Medulla oblongata (tissue), 1 donor: Measurements from ENCODE around the gene C10orf62.
A peak's percentile ranks its signal among the peaks of the same experiment; 100 is the strongest.
"Not testable (repeated sequence)": the region's sequence is repeated elsewhere in the genome, so short reads cannot be mapped to it uniquely, and the experiment has no call there.

ENCODE experiments used
- DNase-seq: peaks from one replicate; pipeline ENCODE4 v3.0.0-alpha.2; 2015; ENCODE audit errors: extremely low spot score

C10orf62 gene

DNA sequence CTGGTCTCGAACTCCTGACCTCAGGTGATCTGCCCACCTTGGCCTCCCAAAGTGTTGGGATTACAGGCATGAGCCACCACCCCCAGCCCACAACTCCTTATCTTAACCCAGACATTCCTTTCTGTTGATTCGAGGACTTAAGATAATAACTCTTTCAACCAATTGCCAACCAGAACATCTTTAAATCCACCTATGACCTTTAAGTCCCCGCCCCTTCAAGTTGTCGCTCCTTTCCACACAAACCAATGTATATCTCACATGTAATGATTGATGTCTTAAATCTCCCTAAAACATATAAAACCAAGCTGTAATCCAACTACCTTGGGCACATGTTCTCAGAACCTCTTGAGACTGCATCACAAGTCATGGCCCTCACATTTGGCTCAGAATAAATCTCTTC, 24.7 kb upstream of the C10orf62 start:
- no peak for DNase-seq

DNA sequence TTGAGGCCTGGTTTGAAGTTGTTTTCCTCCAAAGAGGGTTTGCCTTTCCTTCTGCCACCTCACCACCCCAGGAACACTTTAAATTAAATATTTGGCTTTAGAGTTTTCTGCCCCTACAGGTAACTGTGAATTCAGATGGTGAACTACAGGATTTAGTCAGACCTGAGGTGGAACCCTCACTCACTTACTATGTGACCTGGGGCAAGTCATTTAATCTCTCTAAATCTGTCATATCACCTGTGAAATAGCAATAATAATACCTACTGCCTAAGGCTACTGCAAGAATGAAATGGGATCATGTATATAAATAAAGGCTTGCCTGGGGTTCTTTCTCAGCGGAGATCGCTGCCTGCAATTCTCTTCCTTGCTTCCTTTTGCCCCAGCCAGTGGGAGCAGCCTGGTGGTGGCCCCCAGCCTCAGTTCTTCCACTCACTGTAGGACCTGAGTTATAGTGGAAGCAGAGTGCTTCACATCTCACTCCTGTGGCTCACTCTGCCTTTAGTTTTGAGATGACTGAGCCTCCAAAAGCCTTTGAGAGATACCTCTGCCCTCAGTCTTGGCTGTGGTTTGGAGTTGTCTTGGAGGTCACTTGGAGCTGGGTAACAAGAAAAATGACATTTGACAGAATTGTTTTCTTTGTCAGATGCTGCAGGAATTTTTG, 23.1 kb upstream of the C10orf62 start:
- no peak for DNase-seq

DNA sequence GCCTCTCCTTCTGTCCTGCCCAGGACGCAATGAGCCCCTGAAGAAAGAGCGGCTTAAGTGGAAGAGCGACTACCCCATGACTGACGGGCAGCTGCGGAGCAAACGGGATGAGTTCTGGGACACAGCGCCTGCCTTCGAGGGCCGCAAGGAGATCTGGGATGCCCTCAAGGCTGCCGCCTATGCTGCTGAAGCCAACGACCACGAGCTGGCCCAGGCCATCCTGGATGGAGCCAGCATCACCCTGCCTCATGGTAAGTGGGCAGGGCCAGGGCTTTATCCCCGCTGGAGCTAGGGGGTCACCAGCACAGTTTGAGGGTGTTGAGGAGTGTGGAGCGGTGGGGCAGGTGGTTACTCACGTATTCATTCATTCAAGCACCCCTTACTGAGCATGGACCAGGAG, 21.6 kb upstream of the C10orf62 start:
- DNase-seq, result no peak

DNA sequence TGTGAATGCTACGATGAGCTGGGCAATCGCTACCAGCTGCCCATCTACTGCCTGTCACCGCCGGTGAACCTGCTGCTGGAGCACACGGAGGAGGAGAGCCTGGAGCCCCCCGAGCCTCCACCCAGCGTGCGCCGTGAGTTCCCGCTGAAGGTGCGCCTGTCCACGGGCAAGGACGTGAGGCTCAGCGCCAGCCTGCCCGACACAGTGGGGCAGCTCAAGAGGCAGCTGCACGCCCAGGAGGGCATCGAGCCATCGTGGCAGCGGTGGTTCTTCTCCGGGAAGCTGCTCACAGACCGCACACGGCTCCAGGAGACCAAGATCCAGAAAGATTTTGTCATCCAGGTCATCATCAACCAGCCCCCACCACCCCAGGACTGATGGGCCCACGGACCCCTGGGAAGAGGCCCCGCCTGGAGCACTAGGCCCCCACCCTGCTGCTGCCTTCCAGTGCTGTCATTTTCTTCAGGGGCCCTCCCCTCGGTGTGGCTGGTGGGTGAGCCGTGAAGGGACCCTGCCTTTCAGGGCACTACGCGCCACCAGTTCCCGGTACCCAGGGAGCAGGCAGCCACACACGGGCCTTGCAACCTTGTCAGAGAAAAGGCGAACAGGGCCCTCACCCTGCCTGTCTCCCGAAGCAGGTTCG, 19.3 kb upstream of the C10orf62 start:
- no peak for DNase-seq

DNA sequence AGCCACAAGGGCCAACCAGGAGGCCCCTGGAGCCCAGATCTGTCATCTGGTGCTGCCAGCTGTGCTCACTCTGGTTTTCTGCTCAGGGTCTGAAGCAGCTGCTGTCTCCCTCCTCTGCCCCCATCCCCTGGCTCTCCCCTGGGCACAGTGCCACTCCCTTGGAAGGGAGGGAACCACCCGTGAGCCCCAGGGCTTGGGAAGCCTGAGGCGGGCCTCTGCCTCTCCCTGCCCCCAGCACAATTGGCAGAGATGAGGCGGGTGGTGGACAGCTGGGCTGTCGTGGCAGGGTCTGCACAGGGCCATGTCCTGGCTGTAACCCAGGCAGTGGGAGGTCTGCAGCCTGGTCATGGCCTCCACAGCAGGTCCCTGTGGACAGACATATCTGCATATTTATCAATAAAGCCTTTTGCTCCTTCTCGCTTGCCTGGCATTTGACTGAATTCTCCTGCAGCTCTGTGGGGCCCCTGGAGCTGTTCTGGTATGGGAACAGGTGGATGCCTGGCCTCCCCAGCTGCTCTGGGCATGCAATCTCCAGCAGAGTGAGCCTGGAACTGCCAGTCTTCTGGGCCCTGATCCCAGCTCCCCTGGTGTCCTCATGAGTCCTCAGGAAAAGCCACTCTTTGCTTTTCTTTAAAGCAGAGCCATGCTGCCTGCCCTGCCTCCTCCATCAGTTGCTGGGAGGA, 18.6 kb upstream of the C10orf62 start:
- peak; percentile 45 for DNase-seq

DNA sequence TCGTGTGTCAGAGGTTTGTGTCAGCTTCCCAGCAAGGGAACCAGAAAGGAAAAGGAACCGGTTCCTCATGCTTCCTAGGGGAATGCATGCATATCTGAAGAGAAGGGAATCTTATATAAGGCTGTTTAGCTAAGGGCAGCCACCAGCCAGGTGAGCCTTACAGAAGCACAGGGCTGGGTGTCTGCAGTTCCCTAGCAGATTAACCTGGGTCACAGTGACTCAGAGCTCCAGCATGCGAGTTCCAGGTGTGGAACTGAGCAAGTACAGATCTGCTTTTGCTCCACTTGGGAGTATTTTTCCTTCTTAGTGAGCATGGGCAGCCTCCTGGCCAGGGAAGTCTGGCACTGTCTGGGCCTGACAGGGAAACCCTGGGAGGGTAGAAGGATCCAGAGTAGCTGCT, 17.9 kb upstream of the C10orf62 start:
- no peak for DNase-seq

DNA sequence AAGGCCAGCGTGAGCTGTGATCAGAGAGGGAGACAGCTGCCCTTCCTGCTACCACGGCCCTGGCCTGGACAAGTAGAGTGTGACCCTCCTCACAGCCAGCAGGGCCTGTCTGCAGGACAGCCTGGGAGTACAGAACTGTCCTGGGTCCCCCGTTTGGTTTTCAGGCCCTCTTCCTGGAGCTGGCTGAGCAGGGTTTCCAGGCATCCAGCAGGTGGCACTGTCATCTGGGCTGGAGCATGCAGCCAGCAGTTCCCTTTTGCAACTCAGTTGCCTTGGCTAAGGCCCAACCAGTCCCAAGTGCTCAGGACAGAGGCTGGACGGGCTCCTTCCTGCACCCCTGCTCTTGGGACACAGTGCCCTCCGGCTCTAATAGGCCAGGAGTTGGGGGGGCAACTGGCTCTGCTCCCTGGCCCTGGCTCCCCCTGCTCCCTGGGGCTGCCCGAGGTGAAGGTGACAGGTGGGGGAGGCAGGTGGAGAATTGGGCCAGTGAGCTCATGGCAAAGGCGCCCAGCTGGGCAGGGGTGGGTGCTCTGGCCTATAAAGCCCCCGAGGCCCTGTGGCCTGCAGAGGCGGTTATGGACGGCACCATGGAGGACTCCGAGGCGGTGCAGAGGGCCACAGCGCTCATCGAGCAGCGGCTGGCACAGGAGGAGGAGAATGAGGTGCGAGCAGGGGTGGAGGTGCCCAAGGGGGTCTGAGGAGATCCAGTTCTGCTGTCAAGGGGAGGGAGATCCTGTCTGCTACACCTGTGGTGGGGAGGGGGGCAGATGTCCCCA, 17.1 kb upstream of the C10orf62 start, which contains the start of gene ANKRD2:
Gene ANKRD2 (plus strand): TSS at position 566 of the 776 bp plus-strand sequence. CDS start 10 bp downstream, at position 576.
- DNase-seq, result peak; percentile 90

DNA sequence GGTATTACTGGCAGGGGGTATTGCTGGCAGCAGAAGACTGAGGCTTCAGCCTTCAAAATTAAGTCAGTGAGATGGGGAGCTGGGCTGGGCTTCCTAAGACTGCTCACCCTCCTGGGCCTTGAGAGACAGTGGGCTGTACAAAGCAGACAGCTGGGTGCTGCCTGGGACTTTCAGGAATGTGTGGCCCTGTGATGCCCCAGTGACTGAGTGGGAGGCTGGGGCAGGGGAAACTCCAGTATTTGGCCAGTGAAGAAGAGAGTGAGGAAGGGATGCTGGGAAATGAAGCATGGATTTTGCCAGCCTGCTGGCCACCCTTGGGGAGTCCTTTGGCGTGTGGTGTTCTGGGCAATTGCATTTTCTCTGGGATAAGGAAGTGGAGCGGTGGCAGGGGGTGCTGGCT, 16.5 kb upstream of the C10orf62 start:
- no peak for DNase-seq

DNA sequence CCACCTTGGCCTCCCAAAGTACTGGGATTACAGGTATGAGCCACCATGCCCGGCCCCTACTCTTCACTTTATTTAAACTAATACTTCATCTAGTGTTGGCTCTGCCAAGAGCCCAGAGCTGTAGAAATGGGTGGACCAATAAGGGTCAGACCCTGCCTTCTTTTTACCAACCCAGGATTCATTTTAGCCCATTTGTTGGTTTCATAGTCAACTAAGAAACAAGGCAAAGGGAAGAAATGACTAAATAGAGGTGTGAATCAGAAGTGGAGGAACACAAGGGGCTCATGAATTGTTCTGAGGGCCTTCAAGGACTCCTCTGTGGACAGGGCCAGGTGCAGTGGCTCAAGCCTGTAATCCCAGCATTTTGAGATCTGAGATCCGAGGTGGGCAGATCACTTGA, 15.8 kb upstream of the C10orf62 start:
- no peak for DNase-seq

DNA sequence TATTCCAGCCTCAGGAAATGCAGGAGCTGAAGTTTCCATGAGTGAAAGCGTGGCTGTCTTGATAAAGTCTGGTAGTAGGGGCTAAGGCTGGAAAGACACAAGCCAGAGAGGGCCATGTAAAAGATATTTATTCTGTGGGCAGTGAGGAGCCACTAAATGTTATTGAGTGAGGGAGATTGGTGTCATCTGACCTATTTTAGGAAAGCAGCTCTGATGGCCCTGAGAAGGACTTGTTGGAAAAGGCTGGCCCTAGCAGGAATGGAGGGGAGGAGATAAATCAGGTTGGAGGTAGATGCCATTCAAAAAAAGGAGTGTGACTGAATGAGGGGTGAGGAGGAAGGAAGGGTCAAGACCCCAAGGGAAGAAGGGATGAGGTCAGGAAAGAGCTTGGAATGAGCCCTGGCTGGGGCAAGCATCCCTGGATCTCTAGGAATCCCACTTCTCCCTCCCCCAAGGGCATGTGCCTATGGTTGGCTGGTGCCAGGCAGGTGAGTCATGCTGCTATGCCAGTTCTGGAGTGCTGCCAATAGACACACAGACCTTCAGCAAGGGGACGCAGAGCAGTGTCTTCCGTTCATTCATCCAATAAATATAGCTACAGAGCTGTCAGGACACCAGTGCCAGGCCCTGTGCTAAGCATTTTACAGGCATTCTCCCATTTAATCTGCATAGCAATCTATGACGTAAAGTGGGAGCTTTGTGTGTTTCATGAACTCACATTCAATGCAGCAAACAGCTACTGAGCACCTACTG, 15.0 kb upstream of the C10orf62 start:
- DNase-seq, result no peak

DNA sequence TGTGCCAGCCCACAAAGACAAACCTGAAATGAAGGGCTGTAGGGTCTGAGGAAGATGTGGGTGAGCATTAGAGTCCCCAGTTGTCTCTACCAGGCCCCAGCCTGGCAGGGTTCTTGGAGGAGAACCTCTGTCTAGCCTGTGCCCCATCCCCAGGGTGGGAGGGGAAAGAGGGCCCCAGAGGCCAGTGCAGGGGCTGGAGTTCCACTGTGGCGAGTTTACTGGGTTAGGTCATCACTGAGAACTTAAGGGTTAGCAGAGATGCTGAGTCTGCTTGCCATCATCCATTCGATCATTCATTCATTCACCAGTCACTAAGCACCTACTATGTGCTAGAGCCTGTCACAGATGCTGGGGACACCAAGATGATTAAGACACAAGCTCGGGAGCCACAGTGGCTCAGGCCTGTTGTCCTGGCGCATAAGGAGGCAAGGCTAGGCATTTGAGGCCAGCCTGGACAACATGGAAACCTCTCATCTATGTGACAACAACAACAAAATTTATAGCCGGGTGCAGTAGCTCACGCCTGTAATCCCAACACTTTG, 14.3 kb upstream of the C10orf62 start:
- DNase-seq, result no peak

DNA sequence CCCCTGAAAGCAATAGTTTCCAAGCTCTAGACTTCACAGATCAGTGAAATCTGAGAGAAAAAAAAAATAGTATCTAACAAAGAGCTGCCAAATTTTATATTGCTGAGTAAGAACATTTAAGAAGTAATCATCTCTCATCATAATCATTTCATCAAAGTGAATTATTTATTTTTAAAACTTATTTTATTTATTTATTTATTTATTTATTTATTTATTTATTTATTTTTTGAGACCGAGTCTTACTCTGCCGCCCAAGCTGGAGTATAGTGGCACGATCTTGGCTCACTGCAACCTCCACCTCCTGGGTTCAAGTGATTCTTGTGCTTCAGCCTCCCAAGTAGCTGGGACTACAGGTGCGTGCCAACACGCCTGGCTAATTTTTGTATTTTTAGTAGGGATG, 13.0 kb upstream of the C10orf62 start:
- DNase-seq, result not testable (repeated sequence)

DNA sequence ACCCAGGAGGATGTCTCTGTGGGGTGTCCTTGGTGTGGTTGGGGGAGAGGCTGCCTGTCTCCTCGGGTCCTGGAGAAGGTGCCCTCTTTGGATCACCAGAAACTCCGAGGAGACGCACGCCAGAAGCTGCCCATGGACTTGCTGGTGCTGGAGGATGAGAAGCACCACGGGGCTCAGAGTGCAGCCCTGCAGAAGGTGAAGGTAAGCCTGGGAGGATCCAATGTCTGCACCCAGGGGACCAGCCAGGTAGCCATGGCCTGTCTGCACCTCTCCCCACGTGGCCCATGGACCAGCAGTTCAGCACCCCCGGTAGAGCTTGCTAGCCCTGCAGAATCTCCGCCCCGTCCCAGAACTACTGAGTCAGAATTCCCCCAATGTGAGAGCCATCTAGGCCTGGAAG, 11.8 kb upstream of the C10orf62 start:
- DNase-seq, result no peak

DNA sequence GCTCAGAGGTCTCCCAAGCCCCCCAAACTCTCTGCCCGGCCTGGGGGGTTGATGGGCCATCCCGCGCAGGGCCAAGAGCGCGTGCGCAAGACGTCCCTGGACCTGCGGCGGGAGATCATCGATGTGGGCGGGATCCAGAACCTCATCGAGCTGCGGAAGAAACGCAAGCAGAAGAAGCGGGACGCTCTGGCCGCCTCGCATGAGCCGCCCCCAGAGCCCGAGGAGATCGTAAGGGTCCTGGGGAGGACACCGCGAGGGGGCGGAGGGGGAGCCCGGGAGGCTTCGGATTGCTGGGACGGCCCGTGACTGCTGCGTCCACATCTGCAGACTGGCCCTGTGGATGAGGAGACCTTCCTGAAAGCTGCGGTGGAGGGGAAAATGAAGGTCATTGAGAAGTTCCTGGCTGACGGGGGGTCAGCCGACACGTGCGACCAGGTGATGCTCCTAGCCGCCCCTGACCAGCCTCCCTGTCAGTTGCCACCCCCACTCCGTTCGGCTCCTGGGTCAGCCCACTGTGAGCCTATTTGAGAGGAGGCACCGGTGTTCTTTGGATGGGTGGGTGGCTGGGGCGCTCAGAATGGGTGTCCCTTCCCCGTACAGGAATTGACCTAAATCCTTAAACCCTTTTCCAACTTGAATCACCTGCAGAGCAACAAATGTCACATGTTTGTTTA, 11.2 kb upstream of the C10orf62 start:
- no peak for DNase-seq

DNA sequence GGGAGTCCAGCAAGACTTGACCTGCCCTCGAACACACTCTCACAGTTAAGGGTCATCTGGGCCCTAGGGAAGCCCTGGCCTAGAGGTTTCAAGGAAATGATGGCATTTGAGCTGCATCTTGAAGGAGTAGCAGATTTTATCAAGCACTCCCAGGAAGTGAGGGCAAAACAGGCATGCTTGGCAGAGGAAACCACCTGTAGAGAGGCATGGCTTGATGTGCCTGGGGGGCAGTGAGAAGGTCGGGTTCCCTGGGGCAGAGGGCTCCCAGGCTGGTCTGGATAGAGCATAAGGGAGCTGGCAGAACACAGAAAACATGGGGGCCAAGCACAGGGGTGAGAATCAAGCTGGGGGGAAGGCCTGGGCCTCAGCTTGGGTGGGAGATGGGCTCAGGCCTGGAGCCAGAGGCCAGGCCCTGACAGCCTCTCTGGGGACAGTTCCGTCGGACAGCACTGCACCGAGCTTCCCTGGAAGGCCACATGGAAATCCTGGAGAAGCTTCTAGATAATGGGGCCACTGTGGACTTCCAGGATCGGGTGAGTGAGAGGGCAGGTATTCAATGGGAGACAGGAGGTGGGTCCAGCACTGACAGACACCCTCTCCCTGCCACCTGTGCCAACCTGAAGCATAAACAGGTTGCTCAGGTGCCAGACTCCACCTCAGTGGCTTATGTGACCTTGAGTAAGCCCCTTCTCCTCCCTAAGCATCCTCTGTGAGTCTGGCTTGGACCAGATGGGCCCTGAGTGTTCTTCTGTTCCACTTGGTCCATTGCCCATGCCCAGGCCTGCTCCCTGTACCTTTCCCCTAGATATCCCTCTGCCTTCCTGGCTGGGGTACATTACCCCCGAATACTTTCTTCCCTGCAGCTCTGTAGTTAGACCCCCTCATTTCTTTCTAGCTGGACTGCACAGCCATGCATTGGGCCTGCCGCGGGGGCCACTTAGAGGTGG, 8.8 kb upstream of the C10orf62 start:
- no peak for DNase-seq

DNA sequence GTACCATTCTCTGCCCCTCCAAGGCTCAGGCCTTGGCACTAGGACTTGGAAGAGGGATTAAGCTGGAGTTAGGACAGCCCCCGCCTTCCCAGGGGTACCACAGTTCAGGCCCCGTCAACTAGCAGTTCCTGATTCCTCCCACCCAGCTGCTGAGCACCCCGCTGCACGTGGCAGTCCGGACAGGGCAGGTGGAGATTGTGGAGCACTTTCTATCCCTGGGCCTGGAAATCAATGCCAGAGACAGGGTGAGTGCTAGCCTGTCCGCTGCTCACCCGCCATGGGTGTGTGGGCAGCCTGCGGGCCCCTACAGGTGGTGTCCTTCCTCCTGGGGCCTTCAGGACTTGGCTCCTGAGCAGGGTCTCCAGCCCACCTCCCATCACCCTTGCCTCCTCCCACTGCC, 7.4 kb upstream of the C10orf62 start:
- no peak for DNase-seq

DNA sequence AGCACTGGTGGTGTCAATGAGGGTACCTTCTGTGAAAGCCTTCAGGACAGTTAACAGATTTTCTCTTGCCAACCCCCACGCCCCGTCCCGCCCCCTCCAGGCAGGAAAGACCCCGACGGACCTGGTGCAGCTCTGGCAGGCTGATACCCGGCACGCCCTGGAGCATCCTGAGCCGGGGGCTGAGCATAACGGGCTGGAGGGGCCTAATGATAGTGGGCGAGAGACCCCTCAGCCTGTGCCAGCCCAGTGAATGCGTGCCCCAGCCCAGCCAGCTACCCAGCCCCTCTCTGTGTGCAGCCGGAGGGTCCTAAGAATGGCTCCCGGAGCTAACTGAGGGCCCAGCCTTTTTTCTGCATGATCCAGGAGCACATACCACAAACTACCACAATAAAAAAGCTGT, 6.0 kb upstream of the C10orf62 start:
- DNase-seq, result no peak

DNA sequence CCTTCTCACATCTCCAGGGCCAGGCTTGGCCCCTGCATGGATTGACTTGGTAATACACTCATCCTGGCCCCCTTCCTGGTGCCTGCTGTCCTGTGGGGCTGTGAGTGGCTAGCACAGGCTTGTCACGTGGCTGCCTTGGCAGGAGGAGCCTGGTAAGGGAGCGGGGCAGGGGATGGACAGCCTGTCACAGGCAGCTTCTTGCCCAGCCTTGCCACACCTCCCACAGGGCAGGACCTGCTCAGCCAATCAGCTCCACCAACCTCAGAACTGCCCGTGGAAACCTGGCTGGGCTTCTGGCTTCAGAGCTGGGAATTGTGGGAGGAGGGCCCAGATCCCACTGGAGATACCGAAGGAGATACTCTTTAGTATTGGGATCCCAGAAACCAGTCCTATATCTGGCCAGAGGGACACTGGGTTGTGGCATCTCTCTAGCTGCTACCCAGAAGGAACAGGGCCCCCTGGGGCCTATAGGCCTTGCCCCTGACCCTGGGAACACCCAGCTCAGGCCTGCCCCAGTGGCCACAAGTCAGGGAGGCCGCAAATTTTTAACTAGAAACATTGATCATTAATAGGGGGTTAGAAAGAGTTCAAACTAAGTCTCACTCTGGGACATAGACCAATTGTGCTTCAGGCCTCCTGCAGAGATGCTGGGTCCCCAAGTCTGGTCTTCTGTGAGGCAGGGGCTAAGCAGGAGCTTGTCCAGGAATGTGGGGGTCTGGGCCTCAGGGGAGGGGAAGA, 5.3 kb upstream of the C10orf62 start, which contains the start of gene HOGA1:
Gene HOGA1 (plus strand): TSS at position 330 of the 738 bp plus-strand sequence. CDS start 315 bp downstream, at position 645.
- peak; percentile 96 for DNase-seq
